GM12801 (cell line): ENCODE data around the gene NCK1.

Source experiments
- TF ChIP-seq, protein P1 (sequence below): IDR thresholded peaks from one replicate; pipeline ENCODE4 v1.5.1; 2011; ENCODE audit warnings: control low read depth; ENCODE audit not compliant: insufficient read length; ENCODE audit errors: extremely low read depth

NCK1 gene

DNA sequence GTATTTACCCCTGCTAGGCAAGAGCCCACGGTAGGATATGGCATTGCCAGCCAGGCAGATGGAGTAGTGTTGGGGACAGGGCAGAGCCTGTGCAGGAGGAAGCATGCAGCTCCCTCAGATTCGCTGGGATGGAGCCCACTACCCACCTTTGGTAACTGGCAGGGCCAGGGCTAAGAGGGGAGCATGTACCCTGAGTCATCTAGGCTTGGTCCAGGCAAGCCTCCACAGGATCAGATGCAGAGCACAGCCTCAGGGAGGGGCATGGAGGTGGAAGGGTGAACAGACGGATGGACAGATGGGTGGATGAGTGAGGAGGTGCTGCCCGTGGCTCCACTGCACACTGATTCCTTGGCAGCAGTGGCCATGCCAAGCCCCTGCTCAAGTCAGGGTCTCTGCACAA, 128.8 kb downstream of the NCK1 start:
- TF ChIP-seq, protein P1, sequence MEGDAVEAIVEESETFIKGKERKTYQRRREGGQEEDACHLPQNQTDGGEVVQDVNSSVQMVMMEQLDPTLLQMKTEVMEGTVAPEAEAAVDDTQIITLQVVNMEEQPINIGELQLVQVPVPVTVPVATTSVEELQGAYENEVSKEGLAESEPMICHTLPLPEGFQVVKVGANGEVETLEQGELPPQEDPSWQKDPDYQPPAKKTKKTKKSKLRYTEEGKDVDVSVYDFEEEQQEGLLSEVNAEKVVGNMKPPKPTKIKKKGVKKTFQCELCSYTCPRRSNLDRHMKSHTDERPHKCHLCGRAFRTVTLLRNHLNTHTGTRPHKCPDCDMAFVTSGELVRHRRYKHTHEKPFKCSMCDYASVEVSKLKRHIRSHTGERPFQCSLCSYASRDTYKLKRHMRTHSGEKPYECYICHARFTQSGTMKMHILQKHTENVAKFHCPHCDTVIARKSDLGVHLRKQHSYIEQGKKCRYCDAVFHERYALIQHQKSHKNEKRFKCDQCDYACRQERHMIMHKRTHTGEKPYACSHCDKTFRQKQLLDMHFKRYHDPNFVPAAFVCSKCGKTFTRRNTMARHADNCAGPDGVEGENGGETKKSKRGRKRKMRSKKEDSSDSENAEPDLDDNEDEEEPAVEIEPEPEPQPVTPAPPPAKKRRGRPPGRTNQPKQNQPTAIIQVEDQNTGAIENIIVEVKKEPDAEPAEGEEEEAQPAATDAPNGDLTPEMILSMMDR: no peak

DNA sequence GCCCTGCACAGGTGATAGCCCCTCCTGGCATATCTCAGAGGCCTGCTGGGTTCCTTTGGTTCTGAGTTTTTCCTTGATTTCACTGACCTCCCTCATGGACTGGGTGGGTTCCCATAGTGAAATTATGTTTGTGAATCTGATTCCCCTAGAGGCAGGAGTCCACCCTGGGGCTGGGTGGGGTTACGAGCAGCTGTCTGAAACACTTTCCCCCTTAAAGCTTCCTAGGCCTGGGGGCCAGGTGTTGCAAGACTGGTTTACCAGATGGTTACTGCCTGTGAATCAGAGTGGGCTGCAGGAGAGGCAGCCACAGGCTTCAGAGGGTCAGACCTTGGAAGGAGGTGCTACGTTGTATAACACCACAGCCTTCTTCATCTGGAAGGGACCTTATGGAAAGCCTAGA, 130.1 kb downstream of the NCK1 start:
- TF ChIP-seq, protein P1: no peak

DNA sequence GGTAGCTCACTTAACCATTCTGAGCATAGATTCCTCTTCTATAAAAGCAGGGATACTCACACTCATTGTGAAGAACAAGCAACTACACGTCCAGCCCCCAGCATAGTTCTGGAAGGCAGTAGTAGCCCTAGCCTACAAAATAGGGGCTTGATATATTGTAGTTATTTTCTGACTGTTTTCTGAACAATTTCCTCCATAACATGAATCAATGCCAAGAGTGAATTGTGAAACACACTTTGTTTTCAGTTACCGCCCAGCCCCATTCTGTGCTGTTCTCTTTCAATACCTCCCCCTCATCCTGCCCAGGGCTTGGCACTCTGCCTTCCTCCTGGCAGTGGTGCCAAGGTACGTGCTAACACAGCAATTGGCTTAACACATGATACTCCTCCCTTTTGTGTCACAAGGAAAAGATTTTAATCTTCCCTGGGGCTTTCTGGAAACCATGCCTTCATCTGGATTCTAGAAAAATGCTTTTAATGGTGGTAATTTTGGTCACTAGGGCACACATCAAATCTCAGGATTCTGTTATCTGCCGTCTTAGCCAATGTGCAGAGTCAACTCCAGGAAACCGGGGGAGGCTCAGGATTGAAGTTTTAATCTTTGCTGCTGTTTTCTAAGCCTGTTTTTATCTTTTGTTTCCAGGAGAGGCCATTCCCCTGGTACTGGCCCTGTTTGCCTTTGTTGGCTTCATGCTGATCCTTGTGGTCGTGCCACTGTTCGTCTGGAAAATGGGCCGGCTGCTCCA, 132.9 kb downstream of the NCK1 start:
- TF ChIP-seq, protein P1: no peak

DNA sequence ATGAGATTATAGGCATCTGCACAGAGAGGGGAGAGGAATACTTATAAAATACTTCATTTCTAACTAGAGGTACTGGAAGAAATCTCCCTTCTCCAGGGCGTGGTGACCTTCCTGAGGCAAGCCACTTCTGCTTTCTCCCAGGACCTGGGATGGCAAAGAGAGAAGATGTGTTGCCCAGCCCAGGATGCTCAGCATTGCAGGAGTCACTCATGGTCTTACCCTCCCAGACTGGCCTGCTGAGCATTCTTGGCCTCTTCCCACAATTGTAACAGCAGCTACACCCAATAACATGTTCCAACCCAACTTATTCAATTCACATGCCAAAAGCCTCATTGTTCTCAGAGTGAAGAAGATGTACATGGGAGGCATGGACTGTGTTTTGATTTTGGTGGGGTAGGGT, 133.6 kb downstream of the NCK1 start:
- TF ChIP-seq, protein P1: no peak
